Neuronal stem cell (in vitro differentiated cells): ENCODE data around the gene FMO1. TPM values are rescaled to one million over a fixed set of nuclear protein-coding genes. Genes with fewer than 3 reads are reported as not detected.

ENCODE experiments used
- DNase-seq: peaks from one replicate; pipeline ENCODE4 v3.0.0-alpha.2; 2013; ENCODE audit warnings: low spot score
- H2AFZ ChIP-seq: one replicate; pipeline ENCODE4 v1.6.1; 2013; ENCODE audit warnings: mild to moderate bottlenecking, low read length, inconsistent platforms
- H2AK5ac ChIP-seq: 2 replicates; pipeline ENCODE4 v1.6.1; 2013; ENCODE audit warnings: low read depth, mild to moderate bottlenecking, inconsistent platforms, low read length, moderate library complexity, mixed read lengths
- H2BK120ac ChIP-seq: 2 replicates; pipeline ENCODE4 v1.6.1; 2013; ENCODE audit warnings: low read depth, mild to moderate bottlenecking, inconsistent platforms, low read length, moderate library complexity, mixed read lengths
- H2BK12ac ChIP-seq: one replicate; pipeline ENCODE4 v1.6.1; 2013; ENCODE audit warnings: low read length, inconsistent platforms
- H2BK15ac ChIP-seq: 2 replicates; pipeline ENCODE4 v1.6.1; 2013; ENCODE audit warnings: mild to moderate bottlenecking, low read length, inconsistent platforms, mixed read lengths
- H2BK5ac ChIP-seq: one replicate; pipeline ENCODE4 v1.6.1; 2013; ENCODE audit warnings: inconsistent platforms, mild to moderate bottlenecking, low read length, moderate library complexity
- H3K14ac ChIP-seq: one replicate; pipeline ENCODE4 v1.6.1; 2013; ENCODE audit warnings: low read length, inconsistent platforms
- H3K18ac ChIP-seq: 2 replicates; pipeline ENCODE4 v1.6.1; 2013; ENCODE audit warnings: low read length, inconsistent platforms
- H3K23ac ChIP-seq: 2 replicates; pipeline ENCODE4 v1.6.1; 2013; ENCODE audit warnings: low read depth, mild to moderate bottlenecking, mixed read lengths, low read length, inconsistent platforms; ENCODE audit not compliant: poor library complexity
- H3K27ac ChIP-seq: replicated peaks from 3 replicates; pipeline ENCODE4 v1.5.1; 2013; ENCODE audit warnings: low read length, inconsistent platforms
- H3K27me3 ChIP-seq, 3 experiments: 2 replicates each; pipeline ENCODE4 v1.6.1; 2013; ENCODE audit warnings: low read length in 3 of 3, mild to moderate bottlenecking in 2 of 3, inconsistent platforms in 1 of 3, low read depth in 1 of 3, mixed read lengths in 1 of 3, moderate library complexity in 1 of 3; ENCODE audit not compliant: control insufficient read depth in 3 of 3, insufficient read depth in 3 of 3
- H3K36me3 ChIP-seq, 2 donors: replicated peaks in 1 of 2; 2 replicates each; pipeline ENCODE4 v1.6.1; 2013; ENCODE audit warnings: low read length in 2 of 2; ENCODE audit not compliant: control insufficient read depth in 2 of 2, insufficient read depth in 2 of 2
- H3K4ac ChIP-seq: 2 replicates; pipeline ENCODE4 v1.6.1; 2013; ENCODE audit warnings: inconsistent platforms, mild to moderate bottlenecking, low read length, moderate library complexity
- H3K4me1 ChIP-seq, 2 donors: 1 replicate in 1 of 2; 2 replicates in 1 of 2; pipeline ENCODE4 v1.6.1; 2013; ENCODE audit warnings: low read length in 2 of 2, low read depth in 1 of 2; ENCODE audit not compliant: control insufficient read depth in 2 of 2, insufficient read depth in 1 of 2
- H3K4me2 ChIP-seq: one replicate; pipeline ENCODE4 v1.6.1; 2013; ENCODE audit warnings: mild to moderate bottlenecking, low read length, inconsistent platforms; ENCODE audit not compliant: insufficient read depth, poor library complexity, severe bottlenecking
- H3K4me3 ChIP-seq, 2 donors: 2 replicates each; pipeline ENCODE4 v1.5.1; 2013; ENCODE audit warnings: low read length in 2 of 2, mild to moderate bottlenecking in 2 of 2, inconsistent platforms in 1 of 2, moderate library complexity in 1 of 2
- H3K79me1 ChIP-seq: one replicate; pipeline ENCODE4 v1.6.1; 2013; ENCODE audit warnings: low read depth, mild to moderate bottlenecking, inconsistent platforms, low read length, moderate library complexity
- H3K9ac ChIP-seq: one replicate; pipeline ENCODE4 v1.6.1; 2013; ENCODE audit warnings: mild to moderate bottlenecking, low read depth, low read length, inconsistent platforms; ENCODE audit not compliant: poor library complexity
- H3K9me3 ChIP-seq, 2 donors: replicated peaks in 1 of 2; 2 replicates each; pipeline versions ENCODE3 to v1.6.1; 2013; ENCODE audit warnings: low read length in 2 of 2, mild to moderate bottlenecking in 2 of 2, inconsistent platforms in 1 of 2, low read depth in 1 of 2, mixed read lengths in 1 of 2, moderate library complexity in 1 of 2; ENCODE audit not compliant: control insufficient read depth in 2 of 2, insufficient read depth in 1 of 2
- H4K8ac ChIP-seq: one replicate; pipeline ENCODE4 v1.6.1; 2013; ENCODE audit warnings: low read depth, mild to moderate bottlenecking, inconsistent platforms, low read length, moderate library complexity
- H4K91ac ChIP-seq: one replicate; pipeline ENCODE4 v1.6.1; 2013; ENCODE audit warnings: low read length, low read depth, mild to moderate bottlenecking, inconsistent platforms; ENCODE audit not compliant: poor library complexity
- WGBS, 2 donors: extraction: QIAGEN DNeasy Blood & Tissue Kit; methylation state at CpG; one replicate each; pipeline ENCODE4 v1.1.7; 2013; ENCODE audit warnings: missing lambda C conversion rate in 2 of 2, mixed read lengths in 1 of 2; ENCODE audit not compliant: insufficient read length in 2 of 2, insufficient replicate concordance in 1 of 2; ENCODE audit errors: extremely low coverage in 2 of 2; 5-methylcytosine and 5-hydroxymethylcytosine counted together
- polyA plus RNA-seq, 2 experiments: library from polyadenylated mRNA; stranded (reverse); fragments of 200-250 nt; gene quantifications; one replicate each; pipeline ENCODE4 v1.2.3, GENCODE V29; 2013

FMO1 gene, protein sequence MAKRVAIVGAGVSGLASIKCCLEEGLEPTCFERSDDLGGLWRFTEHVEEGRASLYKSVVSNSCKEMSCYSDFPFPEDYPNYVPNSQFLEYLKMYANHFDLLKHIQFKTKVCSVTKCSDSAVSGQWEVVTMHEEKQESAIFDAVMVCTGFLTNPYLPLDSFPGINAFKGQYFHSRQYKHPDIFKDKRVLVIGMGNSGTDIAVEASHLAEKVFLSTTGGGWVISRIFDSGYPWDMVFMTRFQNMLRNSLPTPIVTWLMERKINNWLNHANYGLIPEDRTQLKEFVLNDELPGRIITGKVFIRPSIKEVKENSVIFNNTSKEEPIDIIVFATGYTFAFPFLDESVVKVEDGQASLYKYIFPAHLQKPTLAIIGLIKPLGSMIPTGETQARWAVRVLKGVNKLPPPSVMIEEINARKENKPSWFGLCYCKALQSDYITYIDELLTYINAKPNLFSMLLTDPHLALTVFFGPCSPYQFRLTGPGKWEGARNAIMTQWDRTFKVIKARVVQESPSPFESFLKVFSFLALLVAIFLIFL
- not detected for polyA plus RNA-seq (2013, experiment 1 of 2)
- polyA plus RNA-seq (2013, experiment 2 of 2): 0.01 TPM

DNA sequence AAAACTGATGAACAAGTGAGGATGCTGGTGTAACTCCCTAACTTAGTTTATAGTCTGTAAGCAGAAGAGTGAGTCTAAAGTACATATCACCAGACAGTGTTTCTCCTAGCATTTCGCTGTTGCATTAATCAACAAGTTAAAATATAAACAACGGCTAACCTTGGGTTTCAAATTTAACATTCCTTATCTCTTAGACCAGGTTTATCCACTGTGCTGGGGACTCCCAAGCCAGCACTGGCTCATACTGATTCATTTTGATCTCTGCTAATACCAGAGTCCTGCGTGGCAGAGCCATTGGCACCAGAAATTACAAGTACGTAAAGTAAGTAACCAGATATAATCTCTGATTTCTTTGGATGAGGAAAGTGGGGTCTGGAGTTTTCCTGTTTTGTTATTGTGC is at the start of gene FMO1:
TSS of gene FMO1 (plus strand) at position 193 of the 400 bp plus-strand sequence. CDS start 9,594 bp downstream, outside the sequence.
- Histone ChIP-seq H4K91ac (no peak within 1 kb of the TSS), H2BK15ac (no peak within 1 kb of the TSS)
- WGBS, 2 donors: no CpG with 5 or more reads among the region's 4 CpGs

DNA sequence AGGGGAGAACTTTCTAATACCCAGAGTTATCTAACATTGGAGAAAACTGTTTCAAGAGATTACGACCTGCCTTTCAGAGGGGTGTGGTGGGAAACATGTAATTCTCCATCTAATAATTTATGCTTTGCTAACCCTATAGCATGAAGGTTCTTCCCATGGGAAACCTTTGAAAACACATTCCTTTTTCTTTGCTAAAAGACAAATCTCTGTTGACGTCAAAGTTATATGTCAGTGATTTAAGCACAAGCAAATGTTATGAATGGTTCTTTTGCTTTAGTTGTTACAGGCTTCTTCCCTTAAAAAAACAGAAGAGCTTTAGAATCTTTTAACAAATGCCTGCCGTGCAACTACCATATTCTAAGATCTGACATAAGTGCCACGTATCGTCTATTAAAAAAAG is 44.0 kb upstream of the FMO1 start:
- Histone ChIP-seq H2BK5ac (no peak overlapping the region), H2AFZ (no peak overlapping the region), H3K27me3 (no peaks in the 10 kb centered on the region), H3K4me3 (no peak overlapping the region), H3K4me1 (peaks cover 2 to 5% of the 10 kb centered on the region in 2 donors), H3K27ac (no peak overlapping the region), H2AK5ac (no peak overlapping the region), H4K91ac (no peak overlapping the region), H3K9ac (no peak overlapping the region), H3K4ac (no peak overlapping the region), H2BK15ac (no peak overlapping the region), H3K23ac (no peak overlapping the region), H2BK12ac (no peak overlapping the region), H3K36me3 (no peaks in the 10 kb centered on the region), H4K8ac (no peak overlapping the region), H3K4me2 (no peak overlapping the region), H3K14ac (no peak overlapping the region), H2BK120ac (no peak overlapping the region), H3K79me1 (no peaks in the 10 kb centered on the region), H3K9me3 (no peaks in the 10 kb centered on the region), H3K18ac (no peak overlapping the region)
- no peak for DNase-seq
- no CpG with 5 or more reads among the region's 5 CpGs for WGBS, 2 donors

More for the DNA sequence above, at the start of gene FMO1:
- Histone ChIP-seq H3K27me3 (peaks cover 0 to 35% (median 0%) of the 10 kb centered on the region in 3 experiments), H2AK5ac (no peak within 1 kb of the TSS), H4K8ac (no peak within 1 kb of the TSS), H3K4me2 (no peak within 1 kb of the TSS), H3K36me3 (no peaks in the 10 kb centered on the region), H2BK5ac (no peak within 1 kb of the TSS), H2AFZ (no peak within 1 kb of the TSS), H2BK12ac (no peak within 1 kb of the TSS), H3K14ac (no peak within 1 kb of the TSS), H3K4me1 (no peaks in the 10 kb centered on the region), H3K79me1 (no peaks in the 10 kb centered on the region), H3K23ac (no peak within 1 kb of the TSS), H3K4me3 (no peak within 1 kb of the TSS), H3K18ac (no peak within 1 kb of the TSS), H3K27ac (no peak within 1 kb of the TSS), H3K4ac (no peak within 1 kb of the TSS), H3K9ac (no peak within 1 kb of the TSS), H3K9me3 (no peaks in the 10 kb centered on the region), H2BK120ac (no peak within 1 kb of the TSS)
- DNase-seq: no peak

DNA sequence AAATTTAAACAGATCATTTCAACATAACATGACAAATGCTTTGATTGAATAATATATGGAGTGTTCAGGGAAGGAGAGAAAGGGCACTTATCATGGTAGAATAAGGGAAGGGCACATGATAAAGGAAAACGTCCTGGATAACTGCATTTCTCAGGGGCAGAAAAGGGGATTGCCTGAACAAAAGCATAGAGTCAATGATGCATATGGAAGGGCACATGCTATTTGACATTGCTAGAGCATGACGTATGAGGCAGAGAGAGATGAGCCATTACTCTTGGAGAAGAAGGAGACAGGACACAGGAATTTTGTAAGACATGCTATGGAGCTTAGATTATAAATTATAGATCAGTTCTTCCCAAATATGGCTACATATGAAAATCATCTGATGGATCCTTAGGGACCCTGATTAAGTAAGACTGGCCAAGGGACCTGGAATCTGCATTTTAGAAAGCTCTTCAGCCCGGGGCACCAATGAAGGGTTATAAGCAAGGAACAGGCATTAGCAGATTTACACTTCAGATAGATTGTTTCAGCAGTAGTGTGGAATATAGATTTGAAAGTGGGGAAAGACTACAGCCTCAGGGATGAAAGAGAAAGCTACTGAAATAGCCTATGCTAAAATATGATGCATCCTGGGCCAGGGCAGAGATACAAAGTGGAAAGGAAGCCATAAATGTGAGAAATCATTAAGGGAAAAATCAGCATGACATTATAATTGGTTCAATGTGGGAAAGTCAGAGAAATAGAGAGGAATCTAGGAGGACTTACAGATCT is 41.9 kb upstream of the FMO1 start:
- no peak overlapping the region for H3K4me3 ChIP-seq
- no peak overlapping the region for H3K14ac ChIP-seq
- H3K36me3 ChIP-seq: no peaks in the 10 kb centered on the region
- H3K9ac ChIP-seq: no peak overlapping the region
- no peak overlapping the region for H4K8ac ChIP-seq
- no peak overlapping the region for H2AFZ ChIP-seq
- no peak overlapping the region for H4K91ac ChIP-seq
- H3K79me1 ChIP-seq: no peaks in the 10 kb centered on the region
- H3K27ac ChIP-seq: no peak overlapping the region
- no peak overlapping the region for H2BK12ac ChIP-seq
- no CpG with 5 or more reads among the region's 3 CpGs for WGBS, 2 donors
- H2AK5ac ChIP-seq: no peak overlapping the region
- no peaks in the 10 kb centered on the region for H3K27me3 ChIP-seq
- H2BK15ac ChIP-seq: no peak overlapping the region
- no peak overlapping the region for H2BK120ac ChIP-seq
- no peak overlapping the region for H3K4me2 ChIP-seq
- H3K18ac ChIP-seq: no peak overlapping the region
- H2BK5ac ChIP-seq: no peak overlapping the region
- no peaks in the 10 kb centered on the region for H3K9me3 ChIP-seq
- H3K4me1 ChIP-seq: peaks cover 2 to 7% of the 10 kb centered on the region in 2 donors
- H3K23ac ChIP-seq: no peak overlapping the region
- no peak overlapping the region for H3K4ac ChIP-seq
- no peak for DNase-seq

DNA sequence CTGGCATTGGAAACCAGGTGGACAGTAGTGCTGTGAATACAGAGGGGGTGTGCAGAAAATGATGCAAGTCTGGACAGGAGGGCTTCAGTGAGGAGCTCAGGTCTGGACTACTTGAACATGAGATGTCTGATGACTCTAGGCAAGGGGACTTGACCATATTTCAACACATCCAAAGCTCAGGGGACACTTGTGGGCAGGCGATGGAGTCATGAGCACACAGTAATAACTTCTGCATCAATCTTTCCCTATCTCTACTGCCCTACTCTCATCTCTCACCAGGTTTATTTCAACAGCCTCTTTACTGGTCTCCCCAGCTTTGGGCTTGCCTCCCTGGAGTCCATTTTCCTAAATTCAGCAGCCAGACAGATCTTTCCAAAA is 41.3 kb upstream of the FMO1 start:
- Histone ChIP-seq H3K4me2 (no peak overlapping the region), H4K91ac (no peak overlapping the region), H3K27ac (no peak overlapping the region), H3K9ac (no peak overlapping the region), H3K4ac (no peak overlapping the region), H3K4me1 (peaks cover 2 to 7% of the 10 kb centered on the region in 2 donors), H4K8ac (no peak overlapping the region), H2BK12ac (no peak overlapping the region), H2BK5ac (no peak overlapping the region), H3K4me3 (no peak overlapping the region), H2BK15ac (no peak overlapping the region), H2AK5ac (no peak overlapping the region), H2AFZ (no peak overlapping the region), H3K27me3 (no peaks in the 10 kb centered on the region), H3K9me3 (no peaks in the 10 kb centered on the region), H3K18ac (no peak overlapping the region), H3K23ac (no peak overlapping the region), H3K14ac (no peak overlapping the region), H2BK120ac (no peak overlapping the region), H3K36me3 (no peaks in the 10 kb centered on the region), H3K79me1 (no peaks in the 10 kb centered on the region)
- DNase-seq: no peak
- WGBS, 2 donors: no CpG with 5 or more reads among the region's 1 CpG
